ELR (cell line): ENCODE results near the gene GNB4.

Experiments
- DNase-seq: peaks from one replicate; pipeline ENCODE4 v3.0.0-alpha.2; 2015; ENCODE audit warnings: low read depth

Gene GNB4

GRCh38 chr3:179436517-179436916 is 14.8 kb downstream of the GNB4 start:
- no peak for DNase-seq

DNA sequence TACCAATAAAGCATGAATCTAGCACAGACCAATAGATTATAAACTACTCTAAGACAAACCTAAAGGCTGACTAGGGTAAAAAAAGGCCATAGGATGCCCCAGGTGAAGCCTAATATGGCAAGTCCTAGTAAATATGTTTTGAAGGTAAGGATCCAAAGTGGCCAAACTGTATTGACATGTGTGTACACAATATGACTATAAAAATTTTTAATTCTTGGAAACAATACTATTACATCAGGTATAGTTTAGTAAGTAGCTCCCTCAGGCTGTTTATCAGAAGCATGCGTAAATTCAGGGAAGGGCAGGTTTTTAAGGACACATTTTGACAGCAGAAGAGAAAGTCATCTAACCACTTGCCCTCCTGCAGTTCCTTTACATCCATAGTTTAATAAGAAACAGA is 18.8 kb downstream of the GNB4 start:
- no peak for DNase-seq

DNA sequence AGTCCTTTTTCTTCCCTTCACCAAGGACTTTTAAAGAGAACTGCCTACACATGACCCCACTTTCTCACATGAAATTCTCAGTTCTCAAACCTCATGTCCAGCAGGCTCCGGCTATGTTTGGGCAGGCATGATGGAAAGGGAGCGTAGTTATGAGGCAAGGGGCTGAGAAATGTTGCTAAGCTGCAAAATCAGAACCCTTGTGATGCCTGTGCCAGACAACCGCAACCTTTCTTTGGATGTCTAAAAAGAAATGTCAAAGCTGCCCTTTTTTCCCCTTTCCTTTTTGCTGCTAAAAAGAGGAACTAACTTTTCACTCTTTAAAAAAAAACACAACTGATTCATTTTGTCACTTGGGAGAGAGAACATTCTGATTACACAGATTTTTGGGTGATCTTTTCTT is 19.2 kb downstream of the GNB4 start:
- no peak for DNase-seq

DNA sequence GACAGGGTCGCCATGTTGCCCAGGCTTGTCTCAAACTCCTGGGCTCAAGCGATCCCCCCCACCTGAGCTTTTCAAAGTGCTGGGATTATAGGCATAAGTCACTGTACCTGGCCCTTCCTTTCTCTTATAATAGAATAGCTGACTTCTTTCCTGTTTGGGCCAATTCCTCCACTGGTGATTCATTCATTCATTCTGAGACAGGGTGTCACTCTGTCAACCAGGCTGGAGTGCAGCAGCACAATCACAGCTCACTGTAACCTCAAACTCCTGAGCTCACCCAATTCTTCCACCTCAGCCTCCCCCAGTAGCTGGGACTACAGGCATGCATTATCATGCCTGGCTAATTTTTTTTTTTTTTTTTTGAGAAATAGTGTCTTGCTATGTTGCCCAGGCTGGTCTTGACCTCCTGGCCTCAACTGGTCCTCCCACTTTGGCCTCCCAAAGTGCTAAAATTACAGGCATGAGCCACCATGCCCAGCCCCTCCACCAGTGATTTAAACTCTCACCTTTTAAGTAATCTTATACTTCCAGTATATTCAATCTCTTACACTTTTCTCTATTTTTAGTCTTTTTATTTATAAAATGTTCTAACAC is 20.9 kb downstream of the GNB4 start:
- peak; percentile 27 for DNase-seq

DNA sequence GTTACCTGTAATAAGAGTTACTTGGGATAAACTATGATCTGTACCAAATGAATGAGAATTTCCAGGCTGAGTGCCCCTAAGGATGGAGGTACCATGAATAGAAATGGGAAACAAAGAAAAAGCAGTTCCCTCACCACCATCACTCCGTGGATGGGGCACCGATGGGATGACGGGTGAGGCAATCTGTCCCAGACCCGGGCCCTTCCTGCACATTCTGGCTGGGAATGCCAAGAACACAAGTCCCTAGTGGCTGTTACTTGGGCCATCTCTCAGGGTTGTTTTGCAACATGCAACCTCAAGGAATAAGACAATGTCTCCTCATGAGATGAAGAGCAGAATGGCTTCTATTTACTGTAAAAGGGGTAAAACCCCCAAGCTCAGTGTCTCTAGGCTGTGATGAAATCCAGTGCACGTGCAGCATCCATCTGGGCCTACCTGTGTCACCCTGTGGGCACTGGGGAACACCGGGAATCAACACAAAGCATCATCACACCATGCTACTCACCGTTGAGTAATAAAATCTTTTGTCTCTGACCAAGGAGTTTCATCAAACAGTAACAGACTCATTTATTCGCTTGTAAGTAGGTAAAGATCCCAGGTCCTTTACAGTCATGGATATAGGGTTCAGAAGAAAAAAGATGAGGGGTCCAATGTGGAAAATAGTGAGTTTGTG is 22.3 kb downstream of the GNB4 start:
- no peak for DNase-seq

- no peak for DNase-seq
Observed at GRCh38 chr3:179425075-179425474, 26.2 kb downstream of the GNB4 start.

DNA sequence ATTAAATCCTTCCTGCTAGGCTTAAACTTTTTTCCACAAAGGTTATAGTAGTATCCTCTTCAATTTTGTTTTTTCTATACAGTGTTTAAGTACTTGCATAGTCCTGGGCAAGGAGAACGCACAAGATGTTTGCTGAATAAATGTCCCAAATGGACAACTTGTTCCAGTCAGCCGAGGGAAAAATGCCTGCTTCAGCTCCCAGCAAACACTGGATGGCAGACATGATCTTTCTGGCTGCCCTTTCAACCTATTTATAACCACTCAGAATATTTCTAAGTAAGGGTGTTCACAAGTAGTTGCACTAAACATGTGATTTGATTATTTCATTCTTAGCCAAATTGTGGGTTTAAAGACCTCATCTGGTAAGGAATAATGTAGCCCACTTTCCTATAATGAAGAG is 29.8 kb downstream of the GNB4 start:
- peak; percentile 38 for DNase-seq

DNA sequence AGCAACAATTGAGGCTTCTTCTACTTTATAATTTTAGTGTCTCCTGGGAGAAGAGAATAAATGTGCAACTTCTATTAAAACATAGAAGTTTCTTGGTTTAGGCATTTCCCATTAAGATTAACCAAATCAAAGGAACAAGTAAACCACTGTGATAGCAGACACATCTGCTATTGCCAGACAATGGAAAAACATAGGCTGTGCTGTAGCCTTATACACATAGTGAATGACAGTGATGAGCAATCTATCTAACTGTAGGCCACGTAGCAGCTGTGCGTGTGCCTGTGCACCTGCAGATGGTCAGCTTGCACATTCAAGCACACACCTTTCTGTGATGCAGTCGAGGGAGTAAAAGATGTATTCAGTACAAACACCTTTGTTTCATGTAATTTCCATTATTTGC is 32.7 kb downstream of the GNB4 start:
- no peak for DNase-seq

GRCh38 chr3:179416681-179417080 is 34.6 kb downstream of the GNB4 start:
- DNase-seq, result no peak

- DNase-seq, result no peak
Observed at GRCh38 chr3:179415377-179415776, 35.9 kb downstream of the GNB4 start.

GRCh38 chr3:179414804-179415203 is 36.5 kb downstream of the GNB4 start:
- no peak for DNase-seq

GRCh38 chr3:179410999-179411398 is 40.3 kb downstream of the GNB4 start:
- no peak for DNase-seq

DNA sequence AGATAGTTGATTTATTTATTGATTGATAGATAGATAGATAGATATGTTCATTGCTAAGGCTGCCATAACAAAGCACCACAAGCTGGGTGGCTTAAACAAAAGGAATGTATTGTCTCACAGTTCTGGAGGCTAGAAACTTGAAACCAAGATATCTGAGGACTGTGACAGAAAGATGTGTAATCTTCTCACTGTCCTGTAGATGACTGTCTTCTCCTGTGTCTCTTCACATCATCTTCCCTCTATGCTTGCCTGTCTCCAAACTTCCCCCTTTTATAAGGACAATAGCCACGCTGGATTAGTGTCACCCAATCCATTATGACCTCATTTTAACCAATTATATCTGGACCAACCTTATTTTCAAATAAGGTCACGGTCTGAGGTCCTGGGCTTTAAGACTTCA is 40.9 kb downstream of the GNB4 start:
- DNase-seq, result peak; percentile 25

DNA sequence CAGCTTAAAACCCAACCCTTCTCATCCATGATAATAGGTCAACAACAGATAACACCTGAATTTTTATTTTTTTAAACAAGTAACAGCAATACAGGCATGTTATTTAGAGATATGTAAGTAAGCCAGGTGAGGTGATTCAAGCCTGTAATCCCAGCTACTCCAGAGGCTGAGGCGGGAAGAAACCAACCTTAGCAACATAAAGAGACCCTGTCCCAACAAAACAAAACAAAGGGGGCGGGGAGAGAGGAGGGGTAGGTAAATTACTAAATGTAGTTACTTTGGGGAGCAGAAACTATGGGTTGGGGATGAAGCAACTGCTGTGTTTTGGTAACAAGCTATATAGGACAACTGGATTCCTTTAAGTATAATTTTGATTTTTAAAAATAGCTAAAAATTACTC is 47.0 kb downstream of the GNB4 start:
- no peak for DNase-seq

GRCh38 chr3:179402963-179403362 is 48.3 kb downstream of the GNB4 start:
- DNase-seq, result no peak

- DNase-seq, result no peak
Observed at GRCh38 chr3:179401561-179401960, 49.7 kb downstream of the GNB4 start.

GRCh38 chr3:179398574-179399231 is 52.6 kb downstream of the GNB4 start:
- peak; percentile 9 for DNase-seq

GRCh38 chr3:179391906-179392305 is 59.4 kb downstream of the GNB4 start:
- DNase-seq, result no peak

DNA sequence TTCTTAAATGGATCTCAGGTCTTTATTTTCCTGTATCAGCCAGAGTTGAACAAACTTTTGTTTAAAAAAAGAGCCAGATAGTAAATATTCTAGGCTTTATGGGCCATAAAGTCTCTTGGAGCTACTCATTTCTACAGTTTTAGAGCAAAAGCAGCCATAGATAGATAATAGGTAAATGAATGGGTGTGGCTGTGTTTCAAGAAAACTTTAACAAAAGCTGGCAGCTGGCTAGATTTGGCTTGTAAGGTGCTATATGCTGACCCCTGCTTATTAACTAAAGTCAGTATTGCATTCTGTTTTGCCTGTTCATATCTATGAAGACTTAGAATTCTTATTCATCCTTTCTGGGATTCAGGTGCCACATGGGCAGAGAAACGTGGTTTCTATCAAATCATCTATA is 74.8 kb downstream of the GNB4 start:
- DNase-seq, result no peak

- no peak for DNase-seq
Observed at GRCh38 chr3:179375091-179375999, 75.9 kb downstream of the GNB4 start.

- DNase-seq, result peak; percentile 30
Observed at GRCh38 chr3:179373938-179374337, 77.3 kb downstream of the GNB4 start.

DNA sequence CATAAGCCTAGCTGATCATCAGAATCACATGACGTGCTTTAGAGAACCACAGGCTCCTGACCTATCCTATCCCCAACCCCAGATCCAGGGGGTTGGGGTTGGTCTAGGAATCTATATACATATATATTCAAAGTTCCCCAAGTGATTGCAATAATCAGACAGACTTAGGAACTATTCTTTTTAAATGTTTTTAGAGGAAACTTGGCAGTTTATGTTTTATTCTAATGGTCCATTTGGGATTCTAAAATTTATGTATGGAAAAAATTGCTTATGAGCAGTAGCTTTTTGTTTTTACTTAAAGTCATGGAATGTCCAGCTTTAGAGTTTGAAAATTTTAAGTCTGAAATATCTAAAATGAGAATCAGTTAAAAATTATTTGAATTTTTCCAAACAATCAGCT is 81.6 kb downstream of the GNB4 start:
- no peak for DNase-seq

DNA sequence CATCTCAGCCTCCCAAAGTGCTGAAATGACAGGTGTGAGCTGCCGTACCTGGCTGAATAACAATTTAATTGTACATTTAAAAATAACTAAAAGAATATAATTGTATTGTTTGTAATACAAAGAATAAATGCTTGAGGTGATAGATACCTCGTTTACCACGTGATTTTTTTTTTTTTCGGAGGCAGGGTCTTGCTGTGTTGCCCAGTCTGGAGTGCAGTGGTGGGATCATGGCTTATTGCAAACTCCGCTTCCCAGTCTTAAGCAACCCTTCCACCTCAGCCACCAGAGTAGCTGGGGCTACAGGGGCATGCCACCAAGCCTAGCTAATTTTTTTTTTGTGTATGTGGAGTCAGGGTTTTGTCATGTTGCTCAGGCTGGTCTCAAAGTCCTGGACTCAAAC is 87.9 kb downstream of the GNB4 start:
- no peak for DNase-seq
